Heart left ventricle (tissue), 16 donors: ENCODE results near the gene LTV1. TPM values are rescaled to one million over a fixed set of nuclear protein-coding genes. Genes with fewer than 3 reads are reported as not detected.

ENCODE experiments used
- ATAC-seq, 4 donors: fragments of 200-7000 bp; cut with Tn5 transposase; one replicate each; pipeline ENCODE4 v1.9.1; 2020 to 2022; ENCODE audit warnings: moderate library complexity in 4 of 4, mild to moderate bottlenecking in 3 of 4, moderate number of reproducible peaks in 1 of 4
- DNase-seq, 5 donors: peaks; one replicate each; pipeline ENCODE4 v3.0.0-alpha.2; 2020
- H3K27ac ChIP-seq, 12 donors: fragments of 200-600 bp; sonication (generic) in 4 of 12; one replicate each; pipeline versions ENCODE4 v1.5.0 to v1.8.0; 2016 to 2022; ENCODE audit warnings: mild to moderate bottlenecking in 2 of 12
- H3K27me3 ChIP-seq, 9 donors: fragments of 200-600 bp; sonication (generic) in 2 of 9; one replicate each; pipeline versions ENCODE4 v1.5.1 to v1.8.0; 2016 to 2022; ENCODE audit warnings: mild to moderate bottlenecking in 3 of 9
- H3K36me3 ChIP-seq, 9 donors: fragments of 200-600 bp; sonication (generic) in 2 of 9; one replicate each; pipeline versions ENCODE4 v1.5.0 to v1.8.0; 2018 to 2022; ENCODE audit warnings: mild to moderate bottlenecking in 2 of 9
- H3K4me1 ChIP-seq, 12 donors: fragments of 200-600 bp; sonication (generic) in 4 of 12; one replicate each; pipeline versions ENCODE4 v1.5.0 to v1.8.0; 2016 to 2022; ENCODE audit warnings: mild to moderate bottlenecking in 3 of 12
- H3K4me3 ChIP-seq, 12 donors: fragments of 200-600 bp; sonication (generic) in 4 of 12; one replicate each; pipeline versions ENCODE4 v1.5.0 to v1.8.0; 2017 to 2022; ENCODE audit warnings: mild to moderate bottlenecking in 9 of 12, moderate library complexity in 4 of 12
- H3K9me3 ChIP-seq, 12 donors: fragments of 200-600 bp; sonication (generic) in 4 of 12; one replicate each; pipeline versions ENCODE4 v1.5.0 to v1.8.0; 2016 to 2022; ENCODE audit warnings: mild to moderate bottlenecking in 1 of 12
- POLR2A ChIP-seq, 2 donors: fragments of 450-650 bp; IDR thresholded peaks; one replicate each; pipeline ENCODE4 v1.6.1; 2017; ENCODE audit warnings: antibody characterized with exemption in 2 of 2, mild to moderate bottlenecking in 2 of 2, moderate library complexity in 2 of 2
- whole genome bisulfite sequencing, 4 donors: extraction: QIAGEN DNeasy Blood & Tissue Kit in 2 of 4; methylation state at CpG; one replicate each; pipeline versions ENCODE4 v1.1.5 to v1.1.7; 2013 to 2018; 5-methylcytosine and 5-hydroxymethylcytosine counted together
- intact Hi-C, 10 donors: fragments of 100-400 bp; cut with DNase I; formaldehyde crosslinking; loops; one replicate each; pipeline versions ENCODE4 v1.11.1 to v1.14.2; 2022
- polyA plus RNA-seq, 2 donors: library from polyadenylated mRNA; stranded (reverse); fragments of 200-250 nt; gene quantifications; one replicate each; pipeline ENCODE4 v1.2.3, GENCODE V29; 2013
- total RNA-seq, 9 donors: library from RNA; depleted of rRNA in 2 of 9; stranded (reverse); fragments of >200 nt in 2 of 9; fragmentation: NEBNext Ultra II Directional in 3 of 9; extraction: Animal tissue kit (Norgen Biotek cat#: 25700) in 3 of 9; gene quantifications; one replicate each; pipeline versions ENCODE4 v1.1.0 to v1.2.4, GENCODE V29; 2016 to 2023
- TF ChIP-seq, protein P1 (sequence below), 12 donors: fragments of 200-600 bp; sonication (generic) in 4 of 12; IDR thresholded peaks; one replicate each; pipeline versions ENCODE4 v1.5.0 to v1.8.0; 2018 to 2022; ENCODE audit warnings: antibody characterized with exemption in 12 of 12, mild to moderate bottlenecking in 5 of 12
- donor health status: ischemic (EF 13 %, LVEDD 7.1; RV severe dilation, severe dysfunction).
- donor health status: healthy with polysubstance abuse.
- donor health status: DM: no; HTN: yes; CAD: no.
- donor health status: DM: no; HTN: no; CAD: no.
- donor health status: ischemic (EF 25% LVEDD 6.9; RV normal size, moderate dysfunction).
- donor health status: ischemic (EF 25% LVEDD 5.7; RV mildly dilated, moderate dysfunction).
- donor health status: healthy.
- donor health status: DM: yes; HTN: yes; CAD: no.
- donor health status: ischemic (EF 35%, LVEDD 5.7; RV mildly dilated, moderate dysfunction).
- donor health status: nonischemic (EF 11% LVEDD 7.7; RV severe dilation, severe dysfunction).
- donor health status: DM: yes; HTN: yes; CAD: no.
- donor health status: PGD.
- donor health status: ischemic (EF 29% LVEDD 5.4; RV normal size, mild dysfunction).
- donor health status: nonischemic (EF 23%, LVEDD 6.1; RV moderate dilation, normal function).

LTV1 gene
- total and polyA plus RNA-seq, 11 donors: 9.8 to 28.9 (median 12.9) TPM

DNA sequence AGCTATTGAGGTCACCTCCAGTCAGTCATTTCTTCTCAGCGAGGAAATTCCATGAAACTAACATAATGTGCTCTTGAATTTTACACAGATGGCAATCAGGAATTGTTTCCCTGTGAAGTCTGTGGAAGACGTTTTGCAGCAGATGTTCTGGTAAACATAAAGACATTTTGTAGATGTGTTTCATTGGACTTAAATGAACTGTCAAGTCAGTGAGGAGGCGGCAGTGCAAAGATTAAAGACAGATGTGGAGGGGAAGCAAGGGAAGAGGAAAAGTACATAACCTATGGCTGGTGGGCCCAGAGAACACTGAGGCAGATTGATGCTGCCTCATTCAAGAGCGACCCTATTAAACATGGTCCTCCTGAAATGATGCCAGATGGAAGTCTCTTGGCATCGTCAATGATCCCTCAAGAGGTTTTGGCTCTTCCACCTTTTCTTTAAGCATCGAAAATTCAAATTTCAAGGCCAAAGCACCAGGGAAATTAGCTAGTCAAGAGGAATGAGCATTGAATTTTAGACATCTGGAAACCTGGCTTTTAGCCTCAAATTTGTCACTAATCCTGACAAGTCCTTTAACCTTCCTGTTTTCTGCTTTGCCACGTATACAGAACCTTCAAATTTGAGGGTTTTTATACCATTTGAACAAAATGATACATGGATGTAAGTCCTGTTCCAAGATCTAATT, 41.2 kb downstream of the LTV1 start:
- TF ChIP-seq, protein P1, sequence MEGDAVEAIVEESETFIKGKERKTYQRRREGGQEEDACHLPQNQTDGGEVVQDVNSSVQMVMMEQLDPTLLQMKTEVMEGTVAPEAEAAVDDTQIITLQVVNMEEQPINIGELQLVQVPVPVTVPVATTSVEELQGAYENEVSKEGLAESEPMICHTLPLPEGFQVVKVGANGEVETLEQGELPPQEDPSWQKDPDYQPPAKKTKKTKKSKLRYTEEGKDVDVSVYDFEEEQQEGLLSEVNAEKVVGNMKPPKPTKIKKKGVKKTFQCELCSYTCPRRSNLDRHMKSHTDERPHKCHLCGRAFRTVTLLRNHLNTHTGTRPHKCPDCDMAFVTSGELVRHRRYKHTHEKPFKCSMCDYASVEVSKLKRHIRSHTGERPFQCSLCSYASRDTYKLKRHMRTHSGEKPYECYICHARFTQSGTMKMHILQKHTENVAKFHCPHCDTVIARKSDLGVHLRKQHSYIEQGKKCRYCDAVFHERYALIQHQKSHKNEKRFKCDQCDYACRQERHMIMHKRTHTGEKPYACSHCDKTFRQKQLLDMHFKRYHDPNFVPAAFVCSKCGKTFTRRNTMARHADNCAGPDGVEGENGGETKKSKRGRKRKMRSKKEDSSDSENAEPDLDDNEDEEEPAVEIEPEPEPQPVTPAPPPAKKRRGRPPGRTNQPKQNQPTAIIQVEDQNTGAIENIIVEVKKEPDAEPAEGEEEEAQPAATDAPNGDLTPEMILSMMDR (IDR thresholded peaks at IDR 0.05): no peak
- Histone ChIP-seq H3K27ac (peak overlapping the region in 2 of 12 donors; percentile 52 to 53), H3K4me3 (no peak overlapping the region), H3K9me3 (peaks cover 0 to 8% (median 0%) of the 10 kb centered on the region in 12 donors), H3K4me1 (no peaks in the 10 kb centered on the region), H3K27me3 (no peaks in the 10 kb centered on the region), H3K36me3 (no peaks in the 10 kb centered on the region)
- ATAC-seq (peak in 1 of 4 donors; percentile 16), DNase-seq (no peak)
- WGBS, 4 donors: 72 to 76% (median 75%) methylated on average over 7 of the region's 7 CpGs
- intact Hi-C loops: no loop called here

DNA sequence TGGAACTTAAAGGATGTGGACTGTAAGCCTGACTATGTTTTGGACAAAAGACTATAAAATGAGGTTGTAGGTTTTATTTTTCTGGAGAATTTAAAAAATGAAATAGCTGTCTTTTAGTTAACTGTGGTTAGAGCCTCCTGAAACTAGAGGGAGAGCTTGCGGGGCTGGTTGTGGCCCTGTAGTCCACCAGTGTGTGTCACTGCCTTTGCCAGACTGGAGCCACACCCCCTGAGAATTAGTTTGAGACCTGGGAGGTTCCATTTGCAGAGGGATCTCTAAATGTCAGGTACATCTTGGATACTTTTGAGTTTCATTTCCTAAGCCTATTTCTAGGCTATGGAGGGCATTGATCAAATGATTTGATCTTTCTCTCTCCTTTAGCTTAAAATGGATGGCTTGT, 42.0 kb downstream of the LTV1 start:
- Histone ChIP-seq H3K9me3 (peaks cover 0 to 7% (median 0%) of the 10 kb centered on the region in 12 donors), H3K27me3 (no peaks in the 10 kb centered on the region), H3K4me1 (no peaks in the 10 kb centered on the region), H3K4me3 (no peak overlapping the region), H3K27ac (peak overlapping the region in 1 of 12 donors; percentile 11), H3K36me3 (no peaks in the 10 kb centered on the region)
- intact Hi-C loops: no loop called here
- WGBS, 4 donors: 82 to 100% (median 96%) methylated on average over 1 of the region's 1 CpG
- no peak for TF ChIP-seq POLR2A (IDR thresholded peaks at IDR 0.05)
- TF ChIP-seq, protein P1 (IDR thresholded peaks at IDR 0.05): no peak
- DNase-seq: no peak
- no peak for ATAC-seq

DNA sequence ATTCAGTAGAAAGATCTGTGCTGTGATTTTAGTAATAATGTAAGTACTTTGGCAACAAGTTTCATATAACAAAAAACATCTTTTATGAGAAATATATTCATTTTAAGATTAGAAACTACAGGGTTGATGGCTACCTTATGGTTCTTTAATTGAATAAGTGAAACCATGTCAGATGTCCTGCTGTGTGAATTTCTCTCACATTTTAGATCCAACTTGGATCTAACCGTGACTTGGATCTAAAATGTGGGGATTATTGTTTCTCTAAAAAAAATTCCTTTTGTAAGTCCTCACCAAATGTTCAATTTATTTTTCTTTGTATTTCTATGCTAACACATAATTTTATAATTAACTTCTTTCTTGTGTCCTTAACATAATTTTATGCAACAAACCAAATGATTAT, 51.5 kb downstream of the LTV1 start:
- Histone ChIP-seq H3K4me3 (no peak overlapping the region), H3K9me3 (no peaks in the 10 kb centered on the region), H3K36me3 (no peaks in the 10 kb centered on the region), H3K27ac (no peak overlapping the region), H3K27me3 (no peaks in the 10 kb centered on the region), H3K4me1 (no peaks in the 10 kb centered on the region)
- 80 to 91% (median 85%) methylated on average over 1 of the region's 1 CpG for WGBS, 4 donors
- DNase-seq (no peak), ATAC-seq (no peak)
- no peak for TF ChIP-seq POLR2A (IDR thresholded peaks at IDR 0.05)
- TF ChIP-seq, protein P1 (IDR thresholded peaks at IDR 0.05): no peak
- intact Hi-C loops: no loop called here

DNA sequence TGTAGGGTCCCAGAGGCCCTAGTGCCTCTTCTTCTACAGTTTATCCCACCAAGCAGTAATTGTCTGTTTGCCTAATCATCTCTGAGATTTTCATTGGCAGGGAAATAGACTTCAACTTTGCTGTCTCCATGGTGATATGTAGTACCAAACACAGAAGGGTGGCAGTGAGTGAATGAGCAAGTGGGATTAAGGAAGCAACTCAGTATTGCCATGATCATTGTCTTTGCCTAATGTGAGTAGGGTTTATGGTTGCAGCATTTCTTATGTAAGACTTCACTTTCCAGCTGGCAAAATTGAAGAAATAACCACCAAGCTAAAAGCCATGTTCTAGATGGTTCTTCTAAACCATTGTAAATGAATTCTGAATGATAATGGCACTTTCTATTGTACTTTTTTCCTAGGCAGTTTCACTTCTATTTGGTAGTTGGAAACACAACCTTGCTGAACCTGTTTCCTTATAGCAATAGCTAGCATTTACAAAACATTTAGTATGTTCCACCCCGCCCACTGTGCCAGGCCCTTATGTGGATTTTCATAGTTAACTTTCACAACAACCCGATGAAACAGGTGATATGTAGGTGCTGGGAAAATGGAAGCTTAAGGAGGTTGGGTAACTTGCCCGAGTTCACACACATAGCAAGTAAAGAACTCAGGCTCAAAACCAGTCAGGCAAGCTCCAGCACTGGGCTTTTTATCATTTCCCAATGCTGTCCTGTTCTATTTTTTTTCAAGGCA, 53.2 kb downstream of the LTV1 start:
- intact Hi-C loops: no loop called here
- Histone ChIP-seq H3K4me1 (peaks cover 0 to under 1% (median 0%) of the 10 kb centered on the region in 12 donors), H3K27ac (no peak overlapping the region), H3K9me3 (no peaks in the 10 kb centered on the region), H3K36me3 (no peaks in the 10 kb centered on the region), H3K27me3 (no peaks in the 10 kb centered on the region), H3K4me3 (no peak overlapping the region)
- ATAC-seq: no peak
- no peak for TF ChIP-seq POLR2A (IDR thresholded peaks at IDR 0.05)
- TF ChIP-seq, protein P1 (IDR thresholded peaks at IDR 0.05): no peak
- WGBS, 4 donors: 92 to 95% (median 94%) methylated on average over 3 of the region's 3 CpGs
- DNase-seq: no peak
